Stimulated activated CD8-positive, alpha-beta memory T cell treated with anti-CD3 and anti-CD28 coated beads, Interleukin-4, amount 100 ng/mL, for 1 hour (primary cell): ENCODE data around the gene ARMH3.
"Not testable (repeated sequence)": the region's sequence is repeated elsewhere in the genome, so short reads cannot be mapped to it uniquely, and the experiment has no call there.

ENCODE experiments used
- DNase-seq, 2 donors: peaks; one replicate each; pipeline ENCODE4 v3.0.0-alpha.2; 2020; ENCODE audit warnings: low read depth in 2 of 2, low spot score in 1 of 2

Gene ARMH3

GRCh38 chr10:101987136-101987535 lies 68.8 kb downstream of the ARMH3 start:
- DNase-seq: no peak

GRCh38 chr10:101986624-101986971 lies 69.4 kb downstream of the ARMH3 start:
- no peak for DNase-seq

- DNase-seq: not testable (repeated sequence)
Observed at GRCh38 chr10:101980677-101981076, 75.3 kb downstream of the ARMH3 start.

- DNase-seq: no peak
Observed at GRCh38 chr10:101974091-101974971, 81.6 kb downstream of the ARMH3 start.

GRCh38 chr10:101972761-101973160 lies 83.2 kb downstream of the ARMH3 start:
- DNase-seq: no peak

GRCh38 chr10:101969412-101969922 lies 86.5 kb downstream of the ARMH3 start:
- no peak for DNase-seq

GRCh38 chr10:101968940-101969321 lies 87.0 kb downstream of the ARMH3 start:
- DNase-seq: no peak

GRCh38 chr10:101968286-101968939 lies 87.6 kb downstream of the ARMH3 start:
- no peak for DNase-seq

- DNase-seq: no peak
Observed at GRCh38 chr10:101967713-101968112, 88.3 kb downstream of the ARMH3 start.

GRCh38 chr10:101967119-101967518 lies 88.9 kb downstream of the ARMH3 start:
- DNase-seq: no peak

- no peak for DNase-seq
Observed at GRCh38 chr10:101965075-101965765, 90.8 kb downstream of the ARMH3 start.

GRCh38 chr10:101961591-101962498 lies 94.1 kb downstream of the ARMH3 start:
- DNase-seq: no peak

- no peak for DNase-seq
Observed at GRCh38 chr10:101960879-101961395, 95.0 kb downstream of the ARMH3 start.

GRCh38 chr10:101959346-101959916 lies 96.5 kb downstream of the ARMH3 start:
- DNase-seq: no peak

- DNase-seq: no peak
Observed at GRCh38 chr10:101958691-101959090, 97.3 kb downstream of the ARMH3 start.

- DNase-seq: no peak
Observed at GRCh38 chr10:101956898-101957297, 99.1 kb downstream of the ARMH3 start.

GRCh38 chr10:101956117-101956516 lies 99.9 kb downstream of the ARMH3 start:
- DNase-seq: no peak

- no peak for DNase-seq
Observed at GRCh38 chr10:101952191-101952590, 103.8 kb downstream of the ARMH3 start.

- DNase-seq: no peak
Observed at GRCh38 chr10:101950213-101950612, 105.8 kb downstream of the ARMH3 start.

GRCh38 chr10:101941871-101942270 lies 114.1 kb downstream of the ARMH3 start:
- DNase-seq: no peak
